GM18867 (cell line): ENCODE results near the gene ARID3A.

Experiments used
- ATAC-seq: cut with Tn5 transposase; IDR thresholded peaks from one replicate; pipeline ENCODE4 v1.9.1; 2021; ENCODE audit warnings: mild to moderate bottlenecking, moderate library complexity; ENCODE audit not compliant: unreplicated experiment

Gene ARID3A

GRCh38 chr19:1000591-1001537, 75.0 kb downstream of the ARID3A start:
- no peak for ATAC-seq

GRCh38 chr19:1001538-1002166, 75.8 kb downstream of the ARID3A start:
- ATAC-seq: no peak

DNA sequence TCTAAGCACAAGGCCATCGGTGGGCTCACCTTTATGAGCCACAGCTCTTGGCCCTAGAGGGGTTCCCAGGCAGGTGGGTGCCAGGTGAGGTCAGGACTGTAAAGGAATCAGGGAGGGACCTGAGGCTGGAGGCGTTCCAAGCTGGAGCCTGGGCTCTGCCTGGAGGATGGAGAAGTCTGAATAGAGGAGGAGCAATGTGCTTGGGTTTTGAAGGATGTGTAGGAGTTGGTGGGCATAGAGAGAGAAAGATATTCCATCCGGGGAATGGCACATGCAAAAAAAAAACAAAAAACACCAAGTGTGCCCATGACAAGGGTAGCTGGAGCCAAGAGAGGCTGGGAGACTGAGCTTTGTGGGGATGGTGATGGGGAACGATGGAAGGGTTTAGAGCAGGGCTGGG, 76.8 kb downstream of the ARID3A start:
- no peak for ATAC-seq

DNA sequence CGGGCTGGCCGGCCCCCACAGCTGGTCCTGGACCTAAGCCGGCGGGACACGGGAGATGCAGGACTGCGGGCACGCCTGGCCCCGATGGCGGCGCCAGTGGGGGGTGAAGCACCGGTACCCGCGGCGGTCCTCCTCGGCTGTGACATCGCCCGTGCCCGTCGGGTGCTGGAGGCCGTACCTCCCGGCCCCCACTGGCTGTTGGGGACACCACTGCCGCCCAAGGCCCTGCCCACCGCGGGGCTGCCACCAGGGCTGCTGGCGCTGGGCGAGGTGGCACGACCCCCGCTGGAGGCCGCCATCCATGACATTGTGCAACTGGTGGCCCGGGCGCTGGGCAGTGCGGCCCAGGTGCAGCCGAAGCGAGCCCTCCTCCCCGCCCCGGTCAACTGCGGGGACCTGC, 77.4 kb downstream of the ARID3A start:
- no peak for ATAC-seq

DNA sequence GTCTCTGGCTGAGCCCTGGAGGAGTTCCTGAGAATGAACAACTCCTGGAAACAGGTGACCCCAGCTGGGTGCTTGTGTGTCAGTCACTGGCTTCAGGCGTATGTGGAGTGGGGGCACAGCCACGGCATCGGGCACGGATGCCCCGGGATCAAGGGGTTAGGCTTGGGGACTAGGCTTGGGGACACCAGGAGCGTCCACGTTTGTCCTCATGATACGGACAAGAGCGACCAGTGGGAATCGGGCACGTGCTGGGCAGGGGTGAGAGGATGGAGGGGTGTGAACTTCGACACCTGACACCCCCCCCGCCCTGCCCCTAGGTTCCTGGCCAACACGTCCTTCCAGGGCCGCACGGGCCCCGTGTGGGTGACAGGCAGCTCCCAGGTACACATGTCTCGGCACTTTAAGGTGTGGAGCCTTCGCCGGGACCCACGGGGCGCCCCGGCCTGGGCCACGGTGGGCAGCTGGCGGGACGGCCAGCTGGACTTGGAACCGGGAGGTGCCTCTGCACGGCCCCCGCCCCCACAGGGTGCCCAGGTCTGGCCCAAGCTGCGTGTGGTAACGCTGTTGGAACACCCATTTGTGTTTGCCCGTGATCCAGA, 78.5 kb downstream of the ARID3A start:
- no peak for ATAC-seq

- ATAC-seq: no peak
These were observed 79.2 kb downstream of the ARID3A start for GRCh38 chr19:1004803-1005664.

- no peak for ATAC-seq
These were observed 81.0 kb downstream of the ARID3A start for GRCh38 chr19:1006711-1007398.

- ATAC-seq: no peak
These were observed 81.8 kb downstream of the ARID3A start for GRCh38 chr19:1007399-1008251.

DNA sequence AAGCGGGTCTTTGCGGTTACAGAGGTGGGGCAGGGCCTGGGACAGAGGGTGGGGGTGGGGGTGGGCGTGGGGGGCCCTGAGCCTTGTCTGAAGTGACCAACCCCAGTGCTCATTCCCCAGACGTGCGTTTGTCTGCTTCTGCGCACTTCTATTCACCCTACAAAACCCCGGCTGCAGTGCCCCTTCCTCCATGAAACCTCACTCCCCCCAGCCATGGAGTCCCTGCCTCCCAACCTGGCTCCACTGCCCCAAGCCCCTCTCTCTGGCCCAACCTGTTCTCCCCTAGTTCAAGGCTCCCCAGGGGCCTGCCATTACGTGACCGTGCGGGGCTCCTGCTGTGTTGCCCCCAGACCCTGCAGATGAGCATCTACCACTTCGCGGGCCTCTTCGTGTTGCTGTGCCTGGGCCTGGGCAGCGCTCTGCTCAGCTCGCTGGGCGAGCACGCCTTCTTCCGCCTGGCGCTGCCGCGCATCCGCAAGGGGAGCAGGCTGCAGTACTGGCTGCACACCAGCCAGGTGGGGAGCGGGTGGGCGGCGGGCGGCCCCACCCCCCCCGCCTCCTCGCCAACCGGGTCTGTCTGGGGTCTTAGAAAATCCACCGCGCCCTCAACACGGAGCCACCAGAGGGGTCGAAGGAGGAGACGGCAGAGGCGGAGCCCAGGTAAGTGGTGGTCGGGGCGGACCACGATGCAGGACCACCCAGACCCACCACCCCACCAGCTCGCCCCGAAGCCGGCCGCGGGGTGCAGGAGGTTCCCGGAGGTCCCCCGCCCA, 82.6 kb downstream of the ARID3A start:
- ATAC-seq: no peak

DNA sequence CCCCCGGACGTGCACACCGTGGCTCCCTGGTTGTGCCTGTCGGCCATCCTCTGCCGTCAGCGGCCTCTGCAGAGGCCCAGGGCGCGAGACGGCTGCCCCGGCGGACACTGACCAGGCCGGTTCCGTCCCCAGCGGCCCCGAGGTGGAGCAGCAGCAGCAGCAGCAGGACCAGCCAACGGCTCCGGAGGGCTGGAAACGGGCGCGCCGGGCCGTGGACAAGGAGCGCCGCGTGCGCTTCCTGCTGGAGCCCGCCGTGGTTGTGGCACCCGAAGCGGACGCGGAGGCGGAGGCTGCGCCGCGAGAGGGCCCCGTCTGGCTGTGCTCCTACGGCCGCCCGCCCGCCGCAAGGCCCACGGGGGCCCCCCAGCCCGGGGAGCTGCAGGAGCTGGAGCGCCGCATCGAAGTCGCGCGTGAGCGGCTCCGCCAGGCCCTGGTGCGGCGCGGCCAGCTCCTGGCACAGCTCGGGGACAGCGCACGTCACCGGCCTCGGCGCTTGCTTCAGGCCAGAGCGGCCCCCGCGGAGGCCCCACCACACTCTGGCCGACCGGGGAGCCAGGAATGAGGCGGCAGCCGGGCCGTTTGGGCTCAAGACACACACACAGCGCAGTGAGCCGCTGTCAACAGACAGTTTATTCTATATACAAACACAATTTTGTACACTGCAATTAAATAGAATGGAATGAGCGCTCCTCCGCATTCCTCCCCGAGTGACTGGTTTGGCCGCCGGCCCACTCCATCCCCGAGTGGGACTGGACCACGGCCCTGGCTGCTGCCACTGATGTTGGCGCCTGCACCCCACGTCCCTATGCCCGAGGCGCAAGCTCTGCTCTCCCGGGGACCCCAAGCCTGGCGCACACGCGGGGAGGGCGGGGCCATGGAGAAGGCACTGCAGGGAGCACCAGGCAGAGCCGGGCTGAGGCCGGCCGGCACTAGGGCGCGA, 83.5 kb downstream of the ARID3A start:
- ATAC-seq: no peak

GRCh38 chr19:1009981-1010538, 84.2 kb downstream of the ARID3A start:
- no peak for ATAC-seq

GRCh38 chr19:1010586-1011510, 85.0 kb downstream of the ARID3A start:
- no peak for ATAC-seq

- ATAC-seq: no peak
These were observed 86.0 kb downstream of the ARID3A start for GRCh38 chr19:1011831-1012333.

DNA sequence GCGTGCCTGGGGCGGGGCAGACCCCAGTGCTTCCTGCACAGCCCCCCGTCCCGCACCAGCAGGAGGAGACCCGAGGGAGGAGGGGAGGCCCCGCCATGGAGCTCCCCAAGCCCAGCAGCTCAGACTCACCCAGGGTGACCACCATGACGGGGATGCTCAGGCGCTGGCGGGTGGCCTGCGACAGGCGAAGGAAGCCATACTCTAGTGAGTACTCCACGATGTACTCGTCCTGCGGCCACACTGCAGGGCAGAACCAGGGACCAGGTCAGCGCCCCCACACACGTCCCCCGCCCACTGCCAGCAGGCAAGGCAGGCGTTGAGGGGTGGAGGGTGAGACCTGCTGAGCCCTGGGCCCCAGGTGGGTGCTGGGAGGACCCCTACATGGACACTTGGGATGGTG, 86.5 kb downstream of the ARID3A start:
- no peak for ATAC-seq

DNA sequence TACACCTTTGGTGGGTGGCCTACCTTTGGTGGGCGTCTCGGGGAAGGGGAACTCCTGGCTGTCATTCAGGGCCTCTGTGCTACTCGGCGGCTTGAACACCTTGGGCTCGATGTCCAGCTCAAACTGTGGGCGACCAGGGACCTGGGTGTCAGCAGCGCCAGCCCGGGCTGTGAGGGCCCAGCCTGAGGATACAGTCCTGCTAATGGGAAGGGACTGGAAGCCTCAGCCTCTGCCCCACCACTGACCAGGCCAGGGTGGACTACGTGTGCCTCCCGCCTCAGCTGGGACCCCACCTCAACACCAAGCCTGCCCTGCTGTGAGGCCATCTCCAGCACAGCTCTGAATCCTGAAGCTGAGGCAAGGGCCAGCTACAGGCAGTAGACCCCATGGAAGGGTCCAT, 87.4 kb downstream of the ARID3A start:
- ATAC-seq: no peak
